ENCODE measurements around the gene FYN. TPM values are rescaled to one million over a fixed set of nuclear protein-coding genes. Genes with fewer than 3 reads are reported as not detected.

The FYN gene
- total RNA-seq, 1 experiment from 2014 or later = 34.3 TPM

- POLR2A ChIA-PET (ENCODE audit: low non-redundant PET) = no interaction called here
- intact Hi-C loops (cut with micrococcal nuclease; ENCODE audit: unreplicated experiment) = no loop called here
- no peak for DNase-seq (ENCODE audit: low spot score)
- Histone ChIP-seq H3K4me3 (ENCODE audit: low read depth, low read length, poor library complexity, severe bottlenecking) (no peak overlapping the region), H3K27ac (ENCODE audit: low read depth, low read length, poor library complexity, severe bottlenecking) (no peak overlapping the region), H3K27me3 (replicated peaks; ENCODE audit: insufficient read depth, low read depth, low read length, poor library complexity) (no peaks in the 10 kb centered on the region), H3K36me3 (ENCODE audit: insufficient read depth, low read length, poor library complexity, severe bottlenecking) (no peaks in the 10 kb centered on the region), H3K9me3 (ENCODE audit: low read depth, low read length, poor library complexity, severe bottlenecking) (no peaks in the 10 kb centered on the region), H3K4me1 (ENCODE audit: insufficient read depth, low read length, poor library complexity, severe bottlenecking) (no peaks in the 10 kb centered on the region)
- no TSS peak for BruUV-seq (replicated peaks)
- CTCF ChIA-PET = no interaction called here
- no peak for TF ChIP-seq EZH2 (IDR thresholded peaks at IDR 0.05; ENCODE audit: borderline replicate concordance, low read depth, low read length, poor library complexity, severe bottlenecking)
- TF ChIP-seq, protein P1, sequence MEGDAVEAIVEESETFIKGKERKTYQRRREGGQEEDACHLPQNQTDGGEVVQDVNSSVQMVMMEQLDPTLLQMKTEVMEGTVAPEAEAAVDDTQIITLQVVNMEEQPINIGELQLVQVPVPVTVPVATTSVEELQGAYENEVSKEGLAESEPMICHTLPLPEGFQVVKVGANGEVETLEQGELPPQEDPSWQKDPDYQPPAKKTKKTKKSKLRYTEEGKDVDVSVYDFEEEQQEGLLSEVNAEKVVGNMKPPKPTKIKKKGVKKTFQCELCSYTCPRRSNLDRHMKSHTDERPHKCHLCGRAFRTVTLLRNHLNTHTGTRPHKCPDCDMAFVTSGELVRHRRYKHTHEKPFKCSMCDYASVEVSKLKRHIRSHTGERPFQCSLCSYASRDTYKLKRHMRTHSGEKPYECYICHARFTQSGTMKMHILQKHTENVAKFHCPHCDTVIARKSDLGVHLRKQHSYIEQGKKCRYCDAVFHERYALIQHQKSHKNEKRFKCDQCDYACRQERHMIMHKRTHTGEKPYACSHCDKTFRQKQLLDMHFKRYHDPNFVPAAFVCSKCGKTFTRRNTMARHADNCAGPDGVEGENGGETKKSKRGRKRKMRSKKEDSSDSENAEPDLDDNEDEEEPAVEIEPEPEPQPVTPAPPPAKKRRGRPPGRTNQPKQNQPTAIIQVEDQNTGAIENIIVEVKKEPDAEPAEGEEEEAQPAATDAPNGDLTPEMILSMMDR (conservative IDR thresholded peaks at IDR 0.05; ENCODE audit: low read depth, low read length) = no peak
Observed at GRCh38 chr6:111865909-111866546, 7.2 kb downstream of the FYN start.

DNA sequence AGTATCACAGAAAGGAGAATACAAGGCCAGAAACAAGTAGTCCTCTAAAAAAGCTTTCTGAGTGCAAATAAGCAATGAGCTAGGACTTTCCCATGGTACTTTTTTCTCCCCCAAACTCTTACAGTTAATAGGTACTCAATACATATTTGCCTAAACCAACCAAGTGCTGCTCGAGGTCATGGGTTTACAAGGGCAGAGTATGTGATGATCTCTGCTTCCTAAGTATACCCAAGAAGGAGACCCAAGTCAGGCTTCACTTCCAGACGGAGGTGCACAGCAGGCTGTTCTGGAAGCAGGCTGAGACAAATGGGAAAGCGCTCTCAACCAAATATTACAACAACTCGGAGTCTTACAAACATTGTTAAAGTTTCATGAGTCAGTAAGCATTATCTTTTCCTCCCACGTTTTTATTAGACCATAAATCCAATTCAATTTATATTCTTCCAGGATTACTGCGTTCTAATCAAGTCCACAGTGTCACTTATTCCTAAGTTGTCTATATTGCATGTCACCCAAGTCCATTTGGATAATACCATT, 8.1 kb downstream of the FYN start:
- TF ChIP-seq, protein P1 (conservative IDR thresholded peaks at IDR 0.05; ENCODE audit: low read depth, low read length) = no peak
- TF ChIP-seq EZH2 (IDR thresholded peaks at IDR 0.05; ENCODE audit: borderline replicate concordance, low read depth, low read length, poor library complexity, severe bottlenecking) = no peak
- Histone ChIP-seq H3K9me3 (ENCODE audit: low read depth, low read length, poor library complexity, severe bottlenecking) (no peaks in the 10 kb centered on the region), H3K27ac (ENCODE audit: low read depth, low read length, poor library complexity, severe bottlenecking) (no peak overlapping the region), H3K4me1 (ENCODE audit: insufficient read depth, low read length, poor library complexity, severe bottlenecking) (no peaks in the 10 kb centered on the region), H3K4me3 (ENCODE audit: low read depth, low read length, poor library complexity, severe bottlenecking) (no peak overlapping the region), H3K36me3 (ENCODE audit: insufficient read depth, low read length, poor library complexity, severe bottlenecking) (no peaks in the 10 kb centered on the region), H3K27me3 (replicated peaks; ENCODE audit: insufficient read depth, low read depth, low read length, poor library complexity) (no peaks in the 10 kb centered on the region)
- BruUV-seq (replicated peaks) = no TSS peak
- ChIA-PET POLR2A (ENCODE audit: low non-redundant PET) (no interaction called here), CTCF (no interaction called here)
- DNase-seq (ENCODE audit: low spot score) = no peak
- intact Hi-C loops (cut with micrococcal nuclease; ENCODE audit: unreplicated experiment) = no loop called here

- Histone ChIP-seq H3K9me3 (ENCODE audit: low read depth, low read length, poor library complexity, severe bottlenecking) (no peaks in the 10 kb centered on the region), H3K27ac (ENCODE audit: low read depth, low read length, poor library complexity, severe bottlenecking) (no peak overlapping the region), H3K4me1 (ENCODE audit: insufficient read depth, low read length, poor library complexity, severe bottlenecking) (no peaks in the 10 kb centered on the region), H3K4me3 (ENCODE audit: low read depth, low read length, poor library complexity, severe bottlenecking) (no peak overlapping the region), H3K36me3 (ENCODE audit: insufficient read depth, low read length, poor library complexity, severe bottlenecking) (no peaks in the 10 kb centered on the region), H3K27me3 (replicated peaks; ENCODE audit: insufficient read depth, low read depth, low read length, poor library complexity) (no peaks in the 10 kb centered on the region)
- intact Hi-C loops (cut with micrococcal nuclease; ENCODE audit: unreplicated experiment) = no loop called here
- TF ChIP-seq, protein P1 (conservative IDR thresholded peaks at IDR 0.05; ENCODE audit: low read depth, low read length) = no peak
- TF ChIP-seq EZH2 (IDR thresholded peaks at IDR 0.05; ENCODE audit: borderline replicate concordance, low read depth, low read length, poor library complexity, severe bottlenecking) = no peak
- POLR2A ChIA-PET (ENCODE audit: low non-redundant PET) = no interaction called here
- DNase-seq (ENCODE audit: low spot score) = no peak
- CTCF ChIA-PET = no interaction called here
- no TSS peak for BruUV-seq (replicated peaks)
Observed at GRCh38 chr6:111864138-111865048, 8.9 kb downstream of the FYN start.
